ENCODE measurements around the gene IPO5. TPM values are rescaled to one million over a fixed set of nuclear protein-coding genes. Genes with fewer than 3 reads are reported as not detected.

The IPO5 gene
- total RNA-seq, 1 donor from 2014 or later: 154 TPM

GRCh38 chr13:98022210-98022609, 68.7 kb downstream of the IPO5 start:
- Histone ChIP-seq H3K4me2 (ENCODE audit: low read length) (peak overlapping the region; percentile 1), H3K27ac (ENCODE audit: low read depth, low read length) (peak overlapping the region; percentile 75), H3K4me1 (ENCODE audit: insufficient read depth, low read length) (peaks cover 21% of the 10 kb centered on the region), H3K36me3 (ENCODE audit: insufficient read depth, low read length) (peaks cover 40% of the 10 kb centered on the region), H3K9ac (ENCODE audit: low read length) (peak overlapping the region; percentile 32), H3K9me3 (ENCODE audit: insufficient read depth, low read depth, low read length) (no peaks in the 10 kb centered on the region), H3K4me3 (ENCODE audit: insufficient read depth, low read depth, low read length) (no peak overlapping the region), H3K79me2 (ENCODE audit: insufficient read depth, low read length) (no peaks in the 10 kb centered on the region), H4K20me1 (ENCODE audit: insufficient read depth, low read length) (no peaks in the 10 kb centered on the region), H3K27me3 (ENCODE audit: insufficient read depth, low read length) (no peaks in the 10 kb centered on the region), H2AFZ (ENCODE audit: low read depth, low read length) (no peak overlapping the region)
- DNase-seq (ENCODE audit: low read depth): peak; percentile 84
- Mint-ChIP-seq H3K4me1 (ENCODE audit: low read depth, unreplicated experiment) (peaks cover 29% of the 10 kb centered on the region), H3K27me3 (ENCODE audit: low read depth, unreplicated experiment) (no peaks in the 10 kb centered on the region), H3K9me3 (ENCODE audit: unreplicated experiment) (no peaks in the 10 kb centered on the region), H3K4me3 (ENCODE audit: unreplicated experiment) (no peak overlapping the region), H3K27ac (ENCODE audit: unreplicated experiment) (peak overlapping the region; percentile 93), H3K36me3 (ENCODE audit: low read depth, unreplicated experiment) (peaks cover 22% of the 10 kb centered on the region)
- peak; percentile 97 for FAIRE-seq
- TF ChIP-seq CTCF (IDR thresholded peaks at IDR 0.05; ENCODE audit: insufficient read depth, low read depth, low read length) (no peak), EZH2 (IDR thresholded peaks at IDR 0.05; ENCODE audit: insufficient read depth, low read length) (no peak)

GRCh38 chr13:98025480-98026025, 72.1 kb downstream of the IPO5 start:
- FAIRE-seq: no peak
- H2AFZ ChIP-seq (ENCODE audit: low read depth, low read length): no peak overlapping the region
- H3K36me3 Mint-ChIP-seq (ENCODE audit: low read depth, unreplicated experiment): peaks cover 5% of the 10 kb centered on the region
- no peaks in the 10 kb centered on the region for H4K20me1 ChIP-seq (ENCODE audit: insufficient read depth, low read length)
- H3K27ac ChIP-seq (ENCODE audit: low read depth, low read length): no peak overlapping the region
- H3K4me1 Mint-ChIP-seq (ENCODE audit: low read depth, unreplicated experiment): peaks cover 24% of the 10 kb centered on the region
- H3K4me3 Mint-ChIP-seq (ENCODE audit: unreplicated experiment): no peak overlapping the region
- H3K27ac Mint-ChIP-seq (ENCODE audit: unreplicated experiment): no peak overlapping the region
- H3K4me1 ChIP-seq (ENCODE audit: insufficient read depth, low read length): peaks cover 21% of the 10 kb centered on the region
- no peak overlapping the region for H3K4me2 ChIP-seq (ENCODE audit: low read length)
- DNase-seq (ENCODE audit: low read depth): no peak
- H3K36me3 ChIP-seq (ENCODE audit: insufficient read depth, low read length): peaks cover 22% of the 10 kb centered on the region
- no peaks in the 10 kb centered on the region for H3K79me2 ChIP-seq (ENCODE audit: insufficient read depth, low read length)
- no peaks in the 10 kb centered on the region for H3K27me3 Mint-ChIP-seq (ENCODE audit: low read depth, unreplicated experiment)
- H3K9ac ChIP-seq (ENCODE audit: low read length): no peak overlapping the region
- H3K27me3 ChIP-seq (ENCODE audit: insufficient read depth, low read length): no peaks in the 10 kb centered on the region
- TF ChIP-seq CTCF (IDR thresholded peaks at IDR 0.05; ENCODE audit: insufficient read depth, low read depth, low read length) (no peak), EZH2 (IDR thresholded peaks at IDR 0.05; ENCODE audit: insufficient read depth, low read length) (no peak)
- H3K9me3 ChIP-seq (ENCODE audit: insufficient read depth, low read depth, low read length): no peaks in the 10 kb centered on the region
- no peaks in the 10 kb centered on the region for H3K9me3 Mint-ChIP-seq (ENCODE audit: unreplicated experiment)
- H3K4me3 ChIP-seq (ENCODE audit: insufficient read depth, low read depth, low read length): no peak overlapping the region

- DNase-seq (ENCODE audit: low read depth) (no peak), FAIRE-seq (no peak)
- Mint-ChIP-seq H3K4me1 (ENCODE audit: low read depth, unreplicated experiment) (peaks cover 22% of the 10 kb centered on the region), H3K36me3 (ENCODE audit: low read depth, unreplicated experiment) (peaks cover 4% of the 10 kb centered on the region), H3K27me3 (ENCODE audit: low read depth, unreplicated experiment) (no peaks in the 10 kb centered on the region), H3K4me3 (ENCODE audit: unreplicated experiment) (no peak overlapping the region), H3K9me3 (ENCODE audit: unreplicated experiment) (no peaks in the 10 kb centered on the region), H3K27ac (ENCODE audit: unreplicated experiment) (no peak overlapping the region)
- Histone ChIP-seq H3K36me3 (ENCODE audit: insufficient read depth, low read length) (peaks cover 14% of the 10 kb centered on the region), H4K20me1 (ENCODE audit: insufficient read depth, low read length) (no peaks in the 10 kb centered on the region), H2AFZ (ENCODE audit: low read depth, low read length) (no peak overlapping the region), H3K9me3 (ENCODE audit: insufficient read depth, low read depth, low read length) (no peaks in the 10 kb centered on the region), H3K4me3 (ENCODE audit: insufficient read depth, low read depth, low read length) (no peak overlapping the region), H3K79me2 (ENCODE audit: insufficient read depth, low read length) (no peaks in the 10 kb centered on the region), H3K27me3 (ENCODE audit: insufficient read depth, low read length) (no peaks in the 10 kb centered on the region), H3K27ac (ENCODE audit: low read depth, low read length) (no peak overlapping the region), H3K4me2 (ENCODE audit: low read length) (no peak overlapping the region), H3K4me1 (ENCODE audit: insufficient read depth, low read length) (peaks cover 19% of the 10 kb centered on the region), H3K9ac (ENCODE audit: low read length) (no peak overlapping the region)
- TF ChIP-seq CTCF (IDR thresholded peaks at IDR 0.05; ENCODE audit: insufficient read depth, low read depth, low read length) (no peak), EZH2 (IDR thresholded peaks at IDR 0.05; ENCODE audit: insufficient read depth, low read length) (no peak)
Measured at GRCh38 chr13:98026457-98026857, 73.0 kb downstream of the IPO5 start.

Measured in astrocyte (in vitro differentiated cells and primary cell).